Fibroblast of the aortic adventitia (primary cell): ENCODE results near the gene SAFB. TPM values are rescaled to one million over a fixed set of nuclear protein-coding genes. Genes with fewer than 3 reads are reported as not detected.

Source experiments
- DNase-seq: peaks from one replicate; pipeline ENCODE4 v3.0.0-alpha.2; 2010; ENCODE audit warnings: low read depth
- H3K4me3 ChIP-seq: 2 replicates; pipeline ENCODE4 v1.5.1; 2011; ENCODE audit warnings: low read depth, mild to moderate bottlenecking, control low read depth, low read length, moderate library complexity
- total RNA-seq: library from RNA; depleted of rRNA; stranded (reverse); fragments of >200 nt; gene quantifications from 2 replicates; pipeline ENCODE4 v1.2.3, GENCODE V29; 2012; ENCODE audit warnings: low replicate concordance
- TF ChIP-seq, protein P1 (sequence below): IDR thresholded peaks from 2 replicates; pipeline ENCODE4 v1.5.1; 2011; ENCODE audit warnings: mild to moderate bottlenecking, low read length, control low read depth, inconsistent platforms; ENCODE audit not compliant: insufficient read depth

The SAFB gene
- total RNA-seq, 1 donor: 43.5 TPM

DNA sequence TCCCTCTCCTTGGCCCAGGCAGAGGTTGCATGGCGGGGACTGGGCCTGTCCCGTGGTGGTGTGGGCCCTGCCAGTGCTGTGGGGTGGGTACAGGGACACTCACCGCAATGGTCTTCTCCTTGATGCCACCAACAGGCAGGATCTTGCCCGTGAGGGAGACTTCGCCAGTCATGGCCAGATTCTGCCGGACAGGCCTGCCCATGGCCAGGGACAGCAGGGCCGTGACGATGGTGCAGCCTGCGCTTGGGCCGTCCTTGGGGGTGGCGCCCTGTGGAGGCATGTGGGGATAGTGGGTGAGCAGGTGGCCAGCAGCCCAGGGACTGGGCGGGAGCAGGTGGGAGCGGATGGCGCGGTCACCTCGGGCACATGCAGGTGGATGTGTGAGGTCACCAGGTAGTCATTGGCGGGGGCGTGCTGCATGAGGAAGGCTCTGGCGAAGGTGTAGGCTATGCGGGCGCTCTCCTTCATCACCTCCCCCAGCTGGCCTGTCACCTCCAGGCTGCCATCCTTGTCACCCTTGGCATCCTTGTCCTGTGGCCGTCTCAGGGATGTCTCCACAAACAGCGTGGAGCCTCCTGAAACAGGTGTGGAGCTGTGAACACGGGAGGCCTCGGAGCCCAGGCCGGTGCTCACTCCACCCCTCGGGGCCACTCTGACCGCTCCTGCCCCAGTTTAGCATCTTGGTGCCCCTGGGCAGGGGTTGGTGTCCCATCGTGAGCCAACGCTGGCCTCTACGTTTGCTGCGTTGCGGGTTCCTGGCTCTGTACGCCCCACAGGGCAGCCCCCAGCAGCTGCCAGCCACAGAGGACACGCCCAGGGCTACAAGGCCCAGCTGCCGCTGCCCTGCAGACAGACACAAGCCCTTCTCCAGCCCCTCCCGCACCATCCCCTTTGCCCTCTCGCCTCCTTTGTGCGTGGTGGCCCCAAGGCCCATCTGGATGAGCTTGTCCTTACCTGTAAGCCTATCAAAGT, 70.6 kb downstream of the SAFB start:
- DNase-seq: no peak
- TF ChIP-seq, protein P1, sequence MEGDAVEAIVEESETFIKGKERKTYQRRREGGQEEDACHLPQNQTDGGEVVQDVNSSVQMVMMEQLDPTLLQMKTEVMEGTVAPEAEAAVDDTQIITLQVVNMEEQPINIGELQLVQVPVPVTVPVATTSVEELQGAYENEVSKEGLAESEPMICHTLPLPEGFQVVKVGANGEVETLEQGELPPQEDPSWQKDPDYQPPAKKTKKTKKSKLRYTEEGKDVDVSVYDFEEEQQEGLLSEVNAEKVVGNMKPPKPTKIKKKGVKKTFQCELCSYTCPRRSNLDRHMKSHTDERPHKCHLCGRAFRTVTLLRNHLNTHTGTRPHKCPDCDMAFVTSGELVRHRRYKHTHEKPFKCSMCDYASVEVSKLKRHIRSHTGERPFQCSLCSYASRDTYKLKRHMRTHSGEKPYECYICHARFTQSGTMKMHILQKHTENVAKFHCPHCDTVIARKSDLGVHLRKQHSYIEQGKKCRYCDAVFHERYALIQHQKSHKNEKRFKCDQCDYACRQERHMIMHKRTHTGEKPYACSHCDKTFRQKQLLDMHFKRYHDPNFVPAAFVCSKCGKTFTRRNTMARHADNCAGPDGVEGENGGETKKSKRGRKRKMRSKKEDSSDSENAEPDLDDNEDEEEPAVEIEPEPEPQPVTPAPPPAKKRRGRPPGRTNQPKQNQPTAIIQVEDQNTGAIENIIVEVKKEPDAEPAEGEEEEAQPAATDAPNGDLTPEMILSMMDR: no peak
- no peak overlapping the region for H3K4me3 ChIP-seq

DNA sequence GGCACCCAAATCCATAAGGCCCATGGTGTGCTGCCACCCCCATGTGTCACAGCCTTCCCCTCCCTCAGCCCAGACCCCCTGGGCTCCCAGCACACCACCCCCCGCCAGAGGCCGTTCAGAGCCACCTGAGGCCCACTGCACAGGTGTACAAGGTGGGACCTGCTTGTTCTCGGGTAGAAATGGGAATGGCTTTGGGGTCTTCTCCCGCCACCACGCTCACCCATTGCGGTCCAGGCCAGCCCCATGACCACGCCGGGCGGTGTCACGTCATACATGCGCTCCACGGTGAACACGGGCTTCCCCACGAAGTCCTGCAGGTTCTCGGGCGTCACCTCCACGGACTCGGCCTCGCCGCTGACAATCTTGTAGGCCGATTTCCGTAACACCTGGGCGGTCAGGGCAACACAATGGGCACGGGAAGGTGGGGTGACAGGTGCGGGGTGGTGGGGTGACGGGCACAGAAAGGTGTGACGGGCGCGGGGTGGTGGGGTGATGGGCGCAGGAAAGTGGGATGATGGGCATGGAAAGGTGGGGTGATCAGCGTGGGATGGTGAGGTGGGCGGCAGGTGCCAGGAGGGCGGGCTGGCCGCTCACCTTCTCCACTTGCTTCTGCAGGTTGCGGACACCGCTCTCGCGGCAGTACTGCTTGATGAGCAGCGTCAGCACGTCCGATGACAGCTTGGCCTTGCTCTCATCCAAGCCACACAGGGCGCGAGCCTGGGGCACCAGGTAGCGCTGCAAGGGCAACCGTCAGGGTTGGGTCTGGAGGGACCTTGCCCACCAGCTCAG, 71.5 kb downstream of the SAFB start:
- no peak for DNase-seq
- TF ChIP-seq, protein P1: no peak
- no peak overlapping the region for H3K4me3 ChIP-seq

DNA sequence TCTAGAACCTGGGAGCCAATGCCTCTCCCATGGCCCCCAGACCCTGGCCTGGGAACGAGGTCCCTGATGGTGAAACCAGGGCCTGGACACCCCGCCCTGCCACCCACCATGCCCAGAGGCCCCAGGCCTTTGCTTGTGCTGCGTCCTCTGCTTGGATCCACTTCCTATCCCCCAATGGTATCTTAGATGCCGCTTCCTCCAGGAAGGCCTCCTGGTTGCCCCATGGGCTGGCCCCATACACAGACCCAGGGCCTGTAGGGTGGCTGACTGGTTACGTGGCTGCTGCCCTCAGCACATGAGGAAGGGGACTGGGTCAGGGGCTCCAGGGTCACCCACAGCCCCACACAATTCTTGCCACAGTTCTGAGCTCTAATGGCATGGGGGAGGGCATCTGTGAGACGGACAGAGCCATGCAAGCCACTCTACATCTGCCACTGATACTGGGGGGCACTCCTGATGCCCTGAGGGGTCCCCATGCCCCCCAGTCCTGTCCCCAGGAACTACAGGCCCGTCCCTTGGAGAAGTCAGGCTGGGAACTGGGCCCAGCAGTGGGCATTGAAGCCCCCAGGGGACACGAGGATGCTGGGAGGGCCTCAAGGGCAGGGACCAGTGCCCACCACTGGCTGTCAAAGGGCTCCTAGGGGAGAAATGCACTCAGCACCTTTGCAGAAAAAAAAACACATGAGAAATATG, 72.2 kb downstream of the SAFB start:
- H3K4me3 ChIP-seq: no peak overlapping the region
- TF ChIP-seq, protein P1: no peak
- DNase-seq: no peak

DNA sequence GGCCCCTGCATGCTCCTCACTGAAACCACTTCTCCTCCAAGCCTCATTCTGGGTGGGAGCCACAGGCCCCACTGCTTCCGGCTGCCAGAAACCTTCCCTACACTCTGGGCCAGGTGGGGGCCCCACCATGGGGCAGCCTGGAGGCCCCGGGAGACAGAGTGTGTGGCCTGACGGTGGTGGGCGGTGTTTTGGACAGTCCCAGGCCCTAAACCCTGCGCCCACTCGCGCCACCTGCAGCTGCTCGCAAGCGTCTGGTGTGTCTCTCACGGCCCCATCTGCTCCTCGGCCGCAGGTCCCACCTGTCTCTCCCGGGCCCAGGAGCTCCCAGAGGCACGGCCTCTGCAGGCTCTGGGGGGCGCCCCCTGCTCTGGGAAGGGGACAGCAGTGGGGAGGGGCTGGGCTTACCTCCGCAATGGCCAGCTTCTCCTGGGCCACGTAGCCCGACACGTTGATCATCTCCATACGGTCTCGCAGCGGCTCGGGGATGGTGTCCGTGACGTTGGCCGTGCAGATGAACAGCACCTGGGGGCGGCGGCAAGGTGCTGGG, 72.8 kb downstream of the SAFB start:
- TF ChIP-seq, protein P1: no peak
- DNase-seq: no peak
- H3K4me3 ChIP-seq: no peak overlapping the region

DNA sequence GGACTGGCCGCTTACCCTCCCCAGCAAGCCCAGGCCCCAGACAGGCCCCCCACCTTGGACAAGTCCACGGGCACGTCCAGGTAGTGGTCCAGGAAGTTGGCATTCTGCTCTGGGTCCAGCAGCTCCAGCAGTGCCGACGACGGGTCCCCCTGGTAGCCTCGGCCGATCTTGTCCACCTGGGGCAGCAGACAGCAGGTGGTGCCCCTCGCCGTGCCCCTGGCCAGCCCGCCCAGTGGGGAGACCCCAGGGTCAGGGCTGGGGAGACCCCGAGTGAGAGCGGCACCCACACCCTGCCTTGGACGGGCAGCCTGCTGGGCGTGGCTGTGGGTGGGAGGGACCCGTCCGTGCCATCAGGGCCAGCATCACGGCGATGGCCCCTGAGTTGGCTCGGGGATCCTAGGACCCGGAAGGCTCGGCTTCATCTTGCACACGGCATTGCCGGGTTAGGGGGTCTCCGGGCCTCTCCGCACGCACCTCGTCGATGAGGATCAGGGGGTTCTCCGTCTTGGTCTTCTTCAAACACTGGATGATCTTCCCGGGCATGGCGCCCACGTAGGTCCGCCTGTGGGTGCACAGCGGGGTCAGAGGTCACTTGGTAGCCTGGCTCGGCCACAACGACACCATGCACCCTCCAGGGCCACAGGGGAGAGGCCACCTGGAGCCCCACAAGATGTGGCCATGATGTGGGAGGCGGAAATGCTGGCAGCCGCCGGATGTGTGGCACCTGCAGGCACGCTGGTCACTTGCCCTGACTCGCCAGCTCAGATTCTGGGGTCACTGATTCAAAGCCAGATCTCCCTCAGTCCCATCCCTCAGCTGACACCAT, 73.5 kb downstream of the SAFB start:
- no peak for DNase-seq
- TF ChIP-seq, protein P1: no peak

More for the DNA sequence above, 73.5 kb downstream of the SAFB start:
- no peak overlapping the region for H3K4me3 ChIP-seq
